Globus pallidus (tissue), 1 donor: ENCODE measurements around the gene ZRANB3.

Experiments
- DNase-seq: peaks from one replicate; pipeline ENCODE4 v3.0.0-alpha.2; 2015; ENCODE audit warnings: low spot score

ZRANB3 gene

GRCh38 chr2:135248611-135249010, 282.4 kb downstream of the ZRANB3 start:
- no peak for DNase-seq

- DNase-seq, result no peak
These were observed 284.2 kb downstream of the ZRANB3 start for GRCh38 chr2:135246711-135247270.

GRCh38 chr2:135245071-135245470, 285.9 kb downstream of the ZRANB3 start:
- no peak for DNase-seq

- DNase-seq, result no peak
These were observed 292.4 kb downstream of the ZRANB3 start for GRCh38 chr2:135238651-135239050.

GRCh38 chr2:135230150-135230549, 300.9 kb downstream of the ZRANB3 start:
- DNase-seq, result no peak

- DNase-seq, result no peak
These were observed 303.6 kb downstream of the ZRANB3 start for GRCh38 chr2:135227386-135227785.

GRCh38 chr2:135226961-135227360, 304.1 kb downstream of the ZRANB3 start:
- DNase-seq, result no peak

GRCh38 chr2:135225781-135226180, 305.2 kb downstream of the ZRANB3 start:
- no peak for DNase-seq

- DNase-seq, result no peak
These were observed 311.8 kb downstream of the ZRANB3 start for GRCh38 chr2:135219226-135219625.

- DNase-seq, result no peak
These were observed 312.6 kb downstream of the ZRANB3 start for GRCh38 chr2:135218426-135218825.

- no peak for DNase-seq
These were observed 318.3 kb downstream of the ZRANB3 start for GRCh38 chr2:135212757-135213156.

- DNase-seq, result no peak
These were observed 323.0 kb downstream of the ZRANB3 start for GRCh38 chr2:135208016-135208415.

GRCh38 chr2:135203944-135204343, 327.1 kb downstream of the ZRANB3 start:
- no peak for DNase-seq

- no peak for DNase-seq
These were observed 328.3 kb downstream of the ZRANB3 start for GRCh38 chr2:135202751-135203150.

GRCh38 chr2:135198481-135198880, 332.5 kb downstream of the ZRANB3 start:
- DNase-seq, result peak; percentile 13

- no peak for DNase-seq
These were observed 340.2 kb downstream of the ZRANB3 start for GRCh38 chr2:135190799-135191198.

- no peak for DNase-seq
These were observed 341.9 kb downstream of the ZRANB3 start for GRCh38 chr2:135189148-135189547.

GRCh38 chr2:135187270-135187669, 343.7 kb downstream of the ZRANB3 start:
- DNase-seq, result no peak

GRCh38 chr2:135186054-135186453, 345.0 kb downstream of the ZRANB3 start:
- no peak for DNase-seq

GRCh38 chr2:135183822-135184221, 347.2 kb downstream of the ZRANB3 start:
- no peak for DNase-seq

- no peak for DNase-seq
These were observed 348.4 kb downstream of the ZRANB3 start for GRCh38 chr2:135182601-135183000.

- no peak for DNase-seq
These were observed 348.8 kb downstream of the ZRANB3 start for GRCh38 chr2:135182190-135182589.

- DNase-seq, result no peak
These were observed 351.3 kb downstream of the ZRANB3 start for GRCh38 chr2:135179689-135180088.

GRCh38 chr2:135175177-135175576, 355.8 kb downstream of the ZRANB3 start:
- no peak for DNase-seq

GRCh38 chr2:135174810-135175093, 356.3 kb downstream of the ZRANB3 start:
- DNase-seq, result no peak
